Embryonic facial prominence (tissue), 1 donor: ENCODE results near the gene BMP15.

Source experiments
- DNase-seq: peaks from one replicate; pipeline ENCODE4 v3.0.0-alpha.2; 2016; ENCODE audit errors: extremely low spot score

Gene BMP15

DNA sequence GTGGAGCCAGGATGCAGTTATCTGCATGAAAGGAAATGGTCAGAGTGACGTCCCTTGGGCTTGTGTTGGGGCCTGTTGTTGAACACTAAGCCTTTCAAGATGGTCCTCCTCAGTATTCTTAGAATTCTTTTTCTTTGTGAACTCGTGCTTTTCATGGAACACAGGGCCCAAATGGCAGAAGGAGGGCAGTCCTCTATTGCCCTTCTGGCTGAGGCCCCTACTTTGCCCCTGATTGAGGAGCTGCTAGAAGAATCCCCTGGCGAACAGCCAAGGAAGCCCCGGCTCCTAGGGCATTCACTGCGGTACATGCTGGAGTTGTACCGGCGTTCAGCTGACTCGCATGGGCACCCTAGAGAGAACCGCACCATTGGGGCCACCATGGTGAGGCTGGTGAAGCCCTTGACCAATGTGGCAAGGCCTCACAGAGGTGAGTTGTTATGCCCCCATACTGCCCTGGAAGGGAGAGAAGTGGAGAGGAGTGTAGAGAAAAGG lies at the start of gene BMP15:
BMP15 (plus strand) TSS at position 51 of the 492 bp plus-strand sequence; CDS start at position 100, 49 bp downstream.
- DNase-seq: no peak

DNA sequence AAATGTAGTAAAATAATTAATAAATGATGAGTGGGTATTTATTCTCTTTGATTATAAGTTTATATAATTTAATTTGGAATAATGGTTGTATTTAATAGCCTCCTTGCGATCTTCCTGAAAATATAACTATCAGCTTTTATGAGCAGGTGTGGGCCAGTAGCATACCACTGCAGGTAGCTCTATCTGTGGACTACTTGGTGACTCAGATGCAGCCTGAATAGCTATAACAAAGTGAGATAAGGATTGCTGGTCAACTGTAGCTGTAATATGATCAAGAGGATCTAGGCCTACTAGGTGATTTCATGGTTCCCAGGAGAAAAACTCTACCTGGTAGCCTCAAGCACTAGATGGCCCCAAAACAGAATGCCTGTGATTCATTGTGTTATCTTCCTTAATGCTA lies 47.1 kb upstream of the BMP15 start:
- DNase-seq: no peak

DNA sequence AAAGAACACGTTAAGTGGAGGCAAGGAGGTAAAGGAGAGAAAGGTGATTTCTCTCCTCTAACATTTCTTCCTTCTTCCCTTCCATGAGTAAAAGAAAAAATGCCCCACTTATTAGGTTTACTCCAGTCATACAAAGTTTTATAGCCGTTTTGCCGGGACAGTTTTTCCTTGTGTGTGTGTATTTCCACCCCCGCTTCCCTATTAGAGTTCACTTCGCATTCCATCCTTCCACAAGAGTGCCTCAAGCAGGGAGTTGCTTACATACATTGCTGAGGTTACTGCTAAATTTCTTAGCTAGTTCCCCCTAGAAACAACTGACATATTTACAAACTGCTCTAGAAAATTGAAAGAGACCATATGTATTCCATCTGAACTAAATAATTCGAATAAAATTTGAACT lies 45.2 kb upstream of the BMP15 start:
- no peak for DNase-seq

DNA sequence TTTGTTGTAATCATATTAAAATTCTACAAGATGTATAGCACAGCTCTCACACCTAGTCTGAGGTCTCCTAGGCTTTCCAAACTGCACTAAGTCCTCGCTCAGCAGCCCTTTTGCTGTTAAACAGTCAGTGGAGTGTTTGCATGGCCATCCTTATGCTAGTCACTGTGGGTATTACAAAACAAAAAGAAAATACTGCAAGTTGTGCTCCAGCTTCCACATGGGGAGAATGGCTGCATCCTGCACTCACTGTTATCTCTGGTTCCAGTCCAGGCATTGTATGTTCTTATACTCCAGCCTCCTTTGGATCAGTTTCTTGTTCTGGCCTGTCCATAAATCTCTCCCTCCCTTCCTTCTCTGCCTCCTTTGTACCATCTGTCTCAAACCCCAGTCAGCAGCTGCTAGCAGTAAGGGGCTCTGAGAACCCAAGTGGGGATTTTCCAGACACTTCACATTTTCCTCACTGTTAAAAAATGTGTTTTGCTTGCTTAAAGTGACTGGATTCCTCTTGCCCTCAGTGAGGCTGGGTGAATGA lies 38.5 kb upstream of the BMP15 start:
- DNase-seq: no peak

DNA sequence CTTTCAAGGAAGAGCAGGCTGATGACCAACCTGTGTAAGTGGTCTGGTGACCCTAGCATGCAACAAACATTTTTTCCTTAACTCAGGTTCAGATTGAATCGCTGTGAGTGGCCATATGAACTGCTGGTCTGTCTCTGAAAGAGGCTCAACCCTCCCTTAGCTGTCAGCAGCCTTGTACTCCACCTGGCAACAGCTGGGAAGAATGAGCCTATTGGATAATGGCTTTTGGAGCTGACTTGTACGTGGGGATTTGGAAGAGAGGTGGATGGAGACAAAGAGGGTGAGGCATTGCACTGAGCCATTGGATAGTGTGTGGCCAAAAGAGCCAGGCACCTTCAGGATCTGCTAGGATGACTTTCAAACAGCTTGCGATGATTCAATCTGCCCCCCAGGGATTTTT lies 35.7 kb upstream of the BMP15 start:
- no peak for DNase-seq

DNA sequence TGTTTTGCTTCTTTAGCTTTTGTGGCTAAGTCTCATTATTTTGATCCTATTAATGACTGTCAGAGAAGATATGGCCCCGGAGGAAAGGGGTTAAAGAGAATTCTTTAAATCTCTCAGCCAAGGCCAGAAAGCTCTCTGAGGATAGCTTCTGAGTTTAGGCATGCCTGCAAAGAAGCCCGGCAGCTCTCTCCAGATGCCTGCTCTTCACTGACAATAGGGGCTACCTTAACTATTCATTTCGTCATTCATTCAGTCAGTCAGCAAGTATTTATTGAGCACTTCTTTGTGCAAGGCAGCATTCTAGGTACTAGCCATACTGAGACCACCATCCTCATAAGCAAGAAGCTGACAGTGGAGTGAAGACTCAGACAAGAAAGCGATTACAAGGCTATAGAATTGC lies 34.0 kb upstream of the BMP15 start:
- DNase-seq: no peak

DNA sequence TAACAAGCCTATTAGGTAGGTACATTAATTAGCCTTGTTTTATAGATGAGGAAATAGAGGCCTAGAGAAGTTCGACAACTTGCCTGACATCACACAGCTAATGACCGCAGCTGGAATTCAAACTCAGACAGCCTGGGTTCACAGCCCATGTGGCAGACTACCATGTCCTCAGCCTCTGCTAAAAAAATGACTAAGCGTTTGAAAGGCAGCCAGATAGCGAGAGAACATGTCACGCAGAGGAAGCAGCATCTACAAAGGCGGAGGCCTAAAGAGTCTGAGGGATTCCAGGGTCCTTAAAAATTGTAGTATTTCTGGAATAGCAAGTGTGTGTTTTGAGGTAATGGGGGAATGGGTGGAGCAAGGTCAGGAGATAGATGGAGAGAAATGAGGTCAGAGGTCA lies 33.2 kb upstream of the BMP15 start:
- no peak for DNase-seq

DNA sequence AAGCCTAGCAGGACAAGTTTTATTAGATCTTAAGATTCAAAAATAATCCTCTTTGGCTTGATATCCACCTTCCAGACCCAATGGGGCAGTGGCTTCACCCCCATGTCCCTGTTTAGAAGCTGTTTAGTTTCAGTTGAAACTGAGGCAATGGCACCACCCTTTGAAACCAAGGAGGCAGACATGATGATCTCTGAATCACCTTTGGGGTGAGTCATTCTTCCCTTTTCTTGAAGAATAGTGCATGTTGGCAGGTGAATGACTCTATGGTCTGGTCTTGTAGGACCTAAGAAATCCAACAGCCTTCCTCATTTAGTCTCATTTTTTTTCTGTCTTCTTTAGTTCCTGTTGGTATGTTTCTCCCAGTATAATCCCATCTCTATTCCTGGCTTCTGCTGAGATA lies 29.5 kb upstream of the BMP15 start:
- no peak for DNase-seq

DNA sequence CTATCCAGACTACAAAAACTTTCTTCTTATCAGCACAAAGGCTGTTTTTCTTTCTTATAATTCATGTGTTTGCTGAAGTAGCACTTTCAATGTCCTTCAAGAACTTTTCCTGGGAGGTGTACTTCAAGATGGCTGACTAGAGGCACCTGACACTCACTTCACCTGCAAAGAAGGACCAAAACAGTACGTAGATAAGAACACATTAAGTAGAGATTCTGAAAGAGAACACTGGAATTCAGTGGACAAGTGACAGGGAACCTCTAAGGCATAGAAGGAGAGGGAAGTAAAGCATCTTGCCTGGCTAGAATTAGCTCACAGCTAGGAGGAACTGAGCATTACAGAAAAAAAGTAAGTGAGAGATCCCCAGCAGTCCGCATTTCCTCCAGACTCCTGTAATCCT lies 21.7 kb upstream of the BMP15 start:
- DNase-seq: no peak

DNA sequence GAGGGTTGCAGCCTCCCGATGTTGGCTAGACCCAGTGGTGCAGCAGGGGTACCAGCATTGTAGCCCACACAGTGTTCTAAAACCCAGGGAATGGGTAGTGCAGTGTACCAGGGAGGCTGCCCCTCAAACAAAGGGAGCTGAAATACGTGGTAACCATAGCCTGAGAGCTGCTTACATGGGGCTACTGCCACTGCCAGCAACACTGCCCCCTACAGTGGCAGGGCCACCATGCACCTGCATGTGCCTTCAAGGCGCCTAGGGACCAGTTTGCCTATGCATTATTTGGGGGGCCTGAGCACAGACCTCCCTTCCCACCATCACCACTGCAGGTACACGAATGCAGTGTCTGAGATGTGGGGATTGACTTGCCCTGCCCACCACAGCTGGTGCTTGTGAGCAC lies 21.0 kb upstream of the BMP15 start:
- no peak for DNase-seq

DNA sequence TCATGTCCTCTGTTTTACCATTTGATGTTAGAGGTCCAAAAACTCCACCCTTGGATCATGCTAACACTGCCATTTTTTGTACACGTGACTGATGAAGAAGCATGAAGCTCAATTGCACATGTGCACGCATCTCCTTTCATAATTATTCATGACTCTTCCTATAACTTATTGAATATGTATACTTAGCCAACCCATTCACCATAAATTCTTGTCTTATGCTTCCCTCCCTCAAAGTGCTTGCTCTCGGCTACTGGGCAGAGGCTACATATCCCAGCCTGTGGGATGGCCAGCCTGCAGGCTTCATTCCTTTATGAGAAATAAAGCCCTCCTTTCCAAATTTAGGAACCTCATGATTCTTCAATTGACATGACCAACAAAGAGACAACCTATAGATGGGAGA lies 17.5 kb upstream of the BMP15 start:
- DNase-seq: no peak

DNA sequence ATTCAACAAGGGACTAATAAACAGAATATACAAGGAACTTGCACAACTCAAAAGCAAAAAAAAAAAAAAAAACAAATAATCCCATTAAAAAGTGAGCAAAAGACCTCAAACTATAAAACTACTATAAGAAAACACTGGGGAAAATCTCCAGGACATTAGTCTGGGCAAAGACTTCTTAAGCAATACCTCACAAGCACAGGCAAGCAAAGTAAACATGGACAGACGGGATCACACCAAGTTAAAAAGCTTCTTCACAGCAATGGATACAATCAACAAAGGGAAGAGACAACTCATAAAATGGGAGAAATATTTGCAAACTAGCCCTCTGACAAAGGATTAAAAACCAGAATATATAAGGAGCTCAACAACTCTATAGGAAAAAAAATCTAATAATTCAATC lies 17.1 kb upstream of the BMP15 start:
- DNase-seq: no peak

DNA sequence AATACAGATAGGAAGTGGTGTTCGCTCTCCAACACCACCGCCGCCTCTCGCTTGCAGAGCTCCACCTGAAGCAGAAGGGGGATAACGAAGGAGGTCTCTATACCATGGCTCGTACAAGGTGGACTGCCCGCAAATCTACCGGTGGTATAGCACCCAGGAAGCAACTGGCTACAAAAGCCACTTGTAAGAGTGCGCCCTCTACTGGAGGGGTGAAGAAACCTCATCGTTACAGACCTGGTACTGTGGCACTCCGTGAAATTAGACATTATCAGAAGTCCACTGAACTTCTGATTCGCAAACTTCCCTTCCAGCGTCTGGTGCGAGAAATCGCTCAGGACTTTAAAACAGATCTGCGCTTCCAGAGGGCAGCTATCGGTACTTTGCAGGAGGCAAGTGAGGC lies 5.2 kb upstream of the BMP15 start:
- DNase-seq: no peak

DNA sequence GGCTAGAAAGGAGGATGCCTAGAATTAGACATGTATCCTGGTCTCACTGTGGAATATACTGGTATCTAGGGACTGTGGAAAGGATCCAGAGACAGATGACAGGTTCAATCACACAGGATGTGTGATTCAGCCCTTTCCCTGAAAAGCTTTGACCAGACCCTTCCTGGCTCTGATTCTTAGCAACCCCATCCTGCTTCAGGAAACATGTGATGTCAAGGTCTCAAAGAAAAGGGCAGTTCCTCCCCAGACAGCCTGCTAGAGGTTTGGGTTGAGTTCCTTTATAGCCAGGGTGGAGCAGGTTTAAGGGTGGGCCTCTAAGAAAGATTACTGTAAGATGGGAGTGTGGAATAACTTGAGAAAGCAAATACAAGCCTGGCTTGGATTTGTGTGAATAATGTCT lies 3.0 kb downstream of the BMP15 start:
- DNase-seq: no peak

DNA sequence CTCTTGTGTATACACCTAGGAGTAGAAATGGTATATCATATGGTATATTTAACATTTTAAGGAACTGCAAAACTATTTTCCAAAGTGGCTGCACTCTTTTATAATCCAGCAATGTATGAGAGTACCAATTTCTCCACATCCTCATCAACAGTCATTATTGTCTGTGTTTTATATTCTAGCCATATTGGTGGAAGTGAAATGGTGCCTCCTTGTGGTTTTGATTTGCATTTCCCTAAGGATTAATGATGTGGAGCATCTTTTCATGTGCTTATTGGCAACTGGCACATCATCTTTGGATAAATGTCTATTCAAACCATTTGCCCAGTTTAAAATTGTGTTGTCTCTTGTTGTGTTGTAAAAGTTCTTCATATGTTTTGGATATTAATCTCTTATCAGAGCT lies 9.6 kb downstream of the BMP15 start:
- DNase-seq: no peak

DNA sequence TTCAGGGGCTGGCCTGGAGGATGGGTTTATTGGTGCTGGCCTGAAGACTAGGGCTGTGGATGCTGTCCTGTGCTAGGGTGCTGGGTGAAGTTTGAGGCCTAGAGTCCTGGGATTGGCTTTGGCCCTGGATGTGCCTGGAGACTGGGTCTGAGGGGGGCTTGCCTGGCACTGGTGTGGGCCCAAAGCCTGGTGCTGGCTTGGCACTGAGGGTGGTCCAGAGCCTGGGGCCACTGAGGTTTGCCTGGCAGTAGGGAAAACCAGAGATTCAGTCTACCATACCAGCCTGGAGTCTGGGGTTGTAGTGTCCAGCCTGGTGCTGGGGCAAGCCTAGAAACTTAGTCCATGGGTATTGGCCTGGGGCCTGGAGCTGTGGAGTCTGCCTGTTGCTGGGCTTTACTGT lies 16.6 kb downstream of the BMP15 start:
- no peak for DNase-seq

DNA sequence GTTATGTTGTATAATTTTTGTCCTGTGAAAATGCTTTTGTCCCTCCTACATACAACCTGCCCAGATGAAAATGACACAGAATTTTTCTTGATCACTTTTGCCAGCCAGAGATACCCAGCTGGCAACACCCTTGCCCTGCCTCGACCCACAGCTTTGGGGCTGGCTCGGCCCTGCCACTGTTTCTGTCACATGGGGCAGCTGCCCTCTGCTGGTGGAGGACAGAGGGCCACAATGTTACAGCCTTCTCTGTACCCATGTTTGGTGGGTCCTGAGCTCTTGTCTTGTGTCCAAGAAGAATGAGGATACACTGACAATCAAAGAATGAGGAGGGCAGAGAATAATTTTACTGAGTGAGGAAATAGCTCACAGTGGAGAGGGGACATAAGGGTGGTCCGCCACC lies 31.1 kb downstream of the BMP15 start:
- no peak for DNase-seq

DNA sequence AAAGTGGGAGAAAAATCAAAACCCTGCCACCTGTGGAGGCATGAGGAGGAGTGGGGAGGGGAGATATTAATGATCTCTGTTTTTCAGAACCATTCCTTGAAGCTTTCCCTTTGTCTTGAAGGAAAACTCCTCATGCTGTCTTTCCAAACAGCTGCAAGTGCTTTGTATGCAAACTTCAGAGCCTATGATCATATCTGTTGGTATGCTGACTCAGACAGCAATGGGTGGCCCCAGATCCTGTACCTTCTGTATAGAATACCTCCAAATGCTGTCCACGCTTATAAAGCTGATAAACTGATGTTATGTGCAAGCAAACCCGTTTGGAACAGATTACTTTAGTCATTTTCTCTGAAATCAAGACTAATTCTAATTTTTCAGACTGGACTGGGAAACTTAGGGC lies 31.9 kb downstream of the BMP15 start:
- no peak for DNase-seq

DNA sequence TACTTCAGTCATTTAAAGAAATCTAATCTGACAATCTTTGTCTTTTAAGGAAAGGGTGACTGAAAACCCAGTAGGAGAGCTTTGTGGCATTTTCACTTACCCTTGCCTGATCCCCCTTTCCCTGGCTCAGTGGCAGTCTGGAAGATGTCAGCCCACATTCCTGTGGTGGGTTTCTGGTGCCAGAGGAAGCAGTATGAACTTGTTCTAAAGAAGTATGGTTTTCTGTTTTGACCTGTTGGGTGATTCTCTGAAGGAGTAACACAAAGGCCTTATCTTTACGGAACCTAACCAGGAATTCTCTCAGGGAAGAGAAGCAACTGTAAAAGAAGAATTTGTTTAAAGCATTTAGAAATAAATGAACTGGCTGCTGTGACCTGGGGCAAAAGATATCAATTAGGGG lies 41.9 kb downstream of the BMP15 start:
- no peak for DNase-seq

DNA sequence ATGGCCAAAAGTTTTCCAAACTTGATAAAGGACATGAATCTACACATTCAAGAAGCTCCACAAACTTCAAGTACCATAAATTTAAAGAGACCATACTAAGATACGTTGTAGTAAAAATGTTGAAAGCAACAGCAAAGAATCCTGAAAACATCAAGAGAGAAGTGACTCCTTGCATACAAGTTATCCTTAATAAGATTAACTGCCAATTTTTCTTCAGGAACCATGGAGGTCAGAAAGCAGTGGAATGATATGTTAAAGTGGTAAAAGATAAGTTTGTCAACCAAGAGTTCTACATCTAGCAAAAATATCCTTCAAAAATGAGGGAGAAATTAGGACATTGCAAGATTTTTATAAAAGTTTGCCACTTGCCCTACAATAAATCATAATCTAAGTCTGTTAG lies 43.3 kb downstream of the BMP15 start:
- DNase-seq: no peak

DNA sequence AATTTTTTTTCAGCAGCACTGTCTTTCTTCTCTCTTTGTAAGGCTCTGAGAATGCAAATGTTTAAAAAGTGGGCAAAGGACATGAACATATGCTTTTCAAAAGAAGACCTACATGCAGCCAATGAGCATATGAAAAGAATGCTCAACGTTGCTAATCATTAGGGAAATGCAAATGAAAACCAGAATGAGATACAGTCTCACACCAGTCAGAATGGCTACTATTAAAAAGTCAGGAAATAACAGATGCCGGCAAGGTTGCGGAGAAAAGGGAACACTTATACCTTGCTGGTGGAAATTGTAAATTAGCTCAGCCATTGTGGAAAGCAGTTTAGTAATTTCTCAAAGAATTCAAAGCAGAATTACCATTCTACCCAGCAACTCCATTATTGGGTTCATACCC lies 51.6 kb downstream of the BMP15 start:
- DNase-seq: no peak

DNA sequence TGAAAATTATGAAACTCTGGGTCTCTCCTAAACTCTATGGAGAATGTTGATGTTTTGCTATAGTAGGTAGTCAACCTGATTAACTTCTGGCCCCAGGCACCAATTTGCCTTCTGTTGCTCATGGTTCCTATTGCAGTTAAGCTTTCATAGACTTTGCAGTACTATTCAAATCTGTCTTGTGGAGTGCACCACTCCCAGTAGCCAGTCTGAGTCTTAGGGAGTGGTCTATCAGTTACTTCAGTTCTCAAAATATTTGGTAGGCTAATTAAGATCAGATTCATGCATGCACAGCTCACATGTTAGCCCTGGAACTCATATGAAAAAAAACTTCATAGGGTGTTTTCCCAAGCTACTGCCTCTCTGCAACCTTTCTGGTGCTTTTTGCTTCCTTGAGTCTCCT lies 53.3 kb downstream of the BMP15 start:
- DNase-seq: no peak
